Activated CD4-positive, alpha-beta T cell treated with anti-CD3 and anti-CD28 coated beads, Interleukin-10, Interleukin-2, amounts not matched to agents 100 ng/mL and 50 ng/mL, durations not matched to agents 16 hours and 8 hours (primary cell): ENCODE results near the gene RUNX3.

ENCODE experiments used
- DNase-seq: peaks from one replicate; pipeline ENCODE4 v3.0.0-alpha.2; 2020

Gene RUNX3

DNA sequence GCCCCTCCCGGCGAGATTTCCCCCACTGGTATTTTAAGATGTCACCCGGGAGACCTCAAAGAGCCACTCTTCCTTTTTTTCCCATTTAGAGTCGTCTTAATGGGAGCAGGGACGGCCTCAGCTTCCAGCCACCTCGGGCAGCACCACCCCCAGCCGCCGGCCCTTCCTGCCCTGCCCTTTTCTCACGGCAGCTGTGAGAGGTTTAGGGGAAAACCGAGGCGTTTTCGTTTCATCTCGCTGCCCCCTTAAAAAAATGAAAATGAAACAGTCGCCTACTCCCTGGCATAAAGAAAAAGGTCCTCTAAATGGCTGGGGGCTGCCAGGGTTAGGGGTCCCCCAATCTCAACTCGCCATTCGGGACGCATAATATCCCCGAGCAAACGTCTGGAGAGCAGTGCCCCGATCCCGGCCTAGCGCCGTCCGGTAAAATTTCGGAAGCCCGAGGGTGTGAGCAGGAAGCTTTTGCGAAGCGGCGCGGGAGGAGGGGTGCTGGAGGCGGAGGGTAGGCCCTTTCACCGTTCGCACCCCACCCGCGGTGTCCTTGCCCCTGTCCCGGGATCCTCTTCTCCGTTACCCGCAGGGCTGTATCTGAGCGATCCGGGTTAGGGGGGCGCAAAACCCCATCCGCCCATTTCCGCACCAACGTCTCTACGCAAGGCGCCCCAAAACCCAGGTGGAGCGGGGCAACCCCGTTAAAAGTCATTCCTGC lies 1.2 kb downstream of the RUNX3 start:
- DNase-seq = peak; percentile 59

DNA sequence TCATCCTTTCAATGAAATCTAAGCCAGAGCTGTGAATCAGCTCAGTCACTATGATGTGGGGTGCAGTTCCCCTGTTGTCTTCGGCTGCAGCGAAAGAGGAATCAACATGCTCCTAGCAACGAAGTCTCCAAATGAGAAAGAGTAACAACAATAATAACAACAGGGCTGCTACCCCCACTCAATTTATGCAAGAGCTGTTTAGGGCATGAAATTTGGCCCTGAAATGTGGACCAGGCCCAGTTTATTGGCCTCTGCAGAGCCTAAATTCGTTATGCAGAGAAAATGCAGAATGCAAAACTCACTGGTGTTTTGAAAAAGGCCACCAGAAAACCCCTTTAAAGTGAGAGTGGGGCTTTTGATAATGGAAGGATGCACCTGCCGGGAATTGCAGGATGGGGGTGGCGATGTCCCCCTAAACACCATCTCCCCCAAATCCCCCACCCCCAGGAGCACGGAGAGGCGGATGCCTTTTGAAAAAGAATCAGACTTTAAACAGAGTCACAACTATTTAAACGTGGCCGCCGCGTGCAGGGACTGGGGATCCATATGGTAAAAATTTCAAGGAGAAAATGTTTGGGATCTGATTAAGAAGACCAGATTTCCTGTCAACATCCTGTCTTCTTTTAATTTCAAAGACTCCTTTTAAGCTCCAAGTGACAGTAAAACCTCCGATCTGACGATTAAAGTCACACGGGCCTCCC lies 1.9 kb downstream of the RUNX3 start:
- DNase-seq = peak; percentile 45

DNA sequence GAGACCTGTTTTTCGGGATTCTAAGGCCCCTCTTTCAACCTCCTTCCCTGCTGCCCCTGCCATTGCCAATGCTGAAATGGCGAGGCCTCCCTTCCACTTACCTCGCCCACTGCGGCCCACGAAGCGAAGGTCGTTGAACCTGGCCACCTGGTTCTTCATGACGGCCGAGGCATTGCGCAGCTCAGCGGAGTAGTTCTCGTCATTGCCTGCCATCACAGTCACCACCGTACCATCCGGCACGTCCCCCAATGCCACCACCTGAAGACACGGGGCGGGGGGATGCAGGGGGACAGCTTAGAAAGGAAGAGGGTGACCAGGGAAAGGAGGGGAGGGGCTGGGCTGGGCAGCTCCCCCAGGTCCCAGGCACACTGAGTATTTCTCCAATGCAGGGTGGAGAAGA lies 2.6 kb downstream of the RUNX3 start:
- DNase-seq = no peak

DNA sequence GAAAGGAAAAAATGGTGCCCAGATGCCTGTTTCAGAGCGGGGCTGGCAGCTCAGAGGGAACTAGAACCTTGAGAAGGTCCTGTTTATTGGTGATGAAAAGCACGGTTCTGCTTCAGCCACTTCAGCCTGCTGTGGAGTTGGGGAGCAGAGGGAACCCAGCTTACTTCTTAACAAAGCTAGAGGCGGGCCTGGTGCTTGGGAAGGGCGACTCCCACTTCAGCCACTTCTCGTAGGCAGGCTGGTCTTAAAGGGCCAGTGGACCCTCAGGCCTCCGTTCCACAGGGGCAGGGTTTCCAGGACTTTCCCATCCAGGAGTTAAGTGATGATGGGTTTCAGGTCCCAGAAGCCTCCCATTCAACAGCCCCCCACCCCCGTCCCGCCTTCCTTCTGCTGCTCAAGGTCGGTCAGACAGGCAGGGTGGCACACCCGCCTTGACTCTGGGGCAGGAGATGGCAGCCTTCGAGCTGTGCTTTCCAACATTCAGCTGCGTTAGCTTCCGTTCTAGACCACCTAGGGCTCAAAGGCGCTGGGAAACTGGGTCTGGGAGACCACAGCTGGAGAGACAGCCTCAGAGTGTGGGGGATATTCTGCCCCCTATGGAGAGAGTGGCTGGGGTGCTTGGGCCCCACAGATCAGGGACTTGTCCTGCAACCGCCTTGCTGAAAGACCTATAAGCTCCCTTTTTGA lies 3.4 kb downstream of the RUNX3 start:
- peak; percentile 45 for DNase-seq

DNA sequence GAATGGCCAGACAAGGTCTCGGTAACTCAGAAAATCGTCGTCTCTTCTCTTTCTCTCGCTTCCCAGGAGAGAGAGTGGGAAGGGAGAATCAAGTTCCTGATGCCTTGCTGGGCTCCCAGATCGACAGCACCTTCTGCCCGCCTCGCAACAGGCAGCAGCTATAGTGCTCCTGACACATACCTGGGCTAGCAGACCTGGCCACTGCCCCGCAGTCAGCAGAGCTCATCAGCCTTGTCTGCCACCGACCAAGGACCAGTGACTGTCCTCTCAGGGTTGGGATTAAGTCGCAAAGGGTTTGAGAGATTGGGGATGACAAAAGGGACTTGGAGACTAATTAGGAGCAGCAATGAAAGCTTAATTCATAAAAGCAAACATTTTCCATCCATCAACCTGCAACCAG lies 4.1 kb downstream of the RUNX3 start:
- no peak for DNase-seq

DNA sequence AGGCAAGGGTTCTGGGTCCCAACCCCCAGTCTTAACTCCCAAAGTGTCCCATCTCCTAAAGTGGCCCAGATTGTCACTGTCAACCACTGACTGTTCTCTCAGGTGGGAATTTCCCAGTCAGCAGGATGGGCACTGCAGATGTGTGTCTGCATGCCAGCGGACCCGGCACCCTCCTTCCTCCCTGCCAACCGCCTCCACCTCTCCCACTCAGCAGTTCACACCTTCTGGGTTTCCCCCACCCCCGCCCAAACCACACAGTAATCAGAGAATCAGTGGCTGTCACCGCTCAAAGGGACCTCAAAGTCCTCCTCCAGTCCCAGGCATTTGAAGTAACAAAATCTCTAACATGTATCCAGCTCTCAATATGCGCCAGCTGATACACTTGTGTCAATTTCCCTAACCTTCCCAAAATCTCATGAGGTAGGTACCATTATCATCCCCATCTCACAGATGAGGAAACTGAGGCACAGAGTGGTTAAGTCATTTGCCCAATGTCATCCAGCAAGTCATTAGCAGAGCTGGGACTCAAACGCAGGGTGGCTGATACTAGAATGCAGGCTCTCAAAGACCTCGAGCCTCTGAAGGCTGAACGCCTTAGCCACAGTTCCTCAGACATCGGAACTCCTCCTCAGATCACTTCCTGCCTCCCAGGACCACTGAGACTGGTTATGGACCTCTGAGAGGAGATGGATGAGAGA lies 4.8 kb downstream of the RUNX3 start:
- DNase-seq = peak; percentile 91

DNA sequence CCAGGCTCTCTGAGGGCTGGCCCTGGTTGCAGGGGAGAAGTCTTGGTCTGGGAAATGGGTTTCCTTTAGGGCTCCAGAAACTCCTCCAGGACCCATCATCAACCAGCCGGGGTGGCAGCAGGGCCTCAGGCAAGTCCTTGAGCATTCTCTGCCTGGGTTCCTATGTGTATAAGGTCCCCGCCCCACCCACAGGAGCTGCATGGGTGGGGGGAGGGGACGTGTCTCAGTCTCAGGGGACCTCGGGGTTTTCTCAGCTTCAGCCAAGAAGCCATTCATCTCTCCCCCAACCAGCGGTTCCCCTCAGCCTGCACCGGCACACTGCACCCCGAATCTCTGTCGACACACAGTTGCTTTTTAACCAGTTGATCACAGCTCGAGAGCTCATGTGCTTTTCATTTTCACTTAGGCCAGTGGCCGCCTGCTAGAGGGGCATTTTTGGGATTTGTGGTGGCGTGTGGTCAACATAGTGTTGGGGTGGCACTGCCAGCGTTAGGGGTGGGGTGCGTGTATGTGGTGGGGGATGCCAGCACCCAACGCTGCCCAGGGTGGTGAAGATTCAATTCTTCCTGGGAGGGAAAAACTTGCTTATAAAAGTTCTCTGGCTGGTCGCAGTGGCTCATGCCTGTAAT lies 6.5 kb downstream of the RUNX3 start:
- DNase-seq = peak; percentile 68

DNA sequence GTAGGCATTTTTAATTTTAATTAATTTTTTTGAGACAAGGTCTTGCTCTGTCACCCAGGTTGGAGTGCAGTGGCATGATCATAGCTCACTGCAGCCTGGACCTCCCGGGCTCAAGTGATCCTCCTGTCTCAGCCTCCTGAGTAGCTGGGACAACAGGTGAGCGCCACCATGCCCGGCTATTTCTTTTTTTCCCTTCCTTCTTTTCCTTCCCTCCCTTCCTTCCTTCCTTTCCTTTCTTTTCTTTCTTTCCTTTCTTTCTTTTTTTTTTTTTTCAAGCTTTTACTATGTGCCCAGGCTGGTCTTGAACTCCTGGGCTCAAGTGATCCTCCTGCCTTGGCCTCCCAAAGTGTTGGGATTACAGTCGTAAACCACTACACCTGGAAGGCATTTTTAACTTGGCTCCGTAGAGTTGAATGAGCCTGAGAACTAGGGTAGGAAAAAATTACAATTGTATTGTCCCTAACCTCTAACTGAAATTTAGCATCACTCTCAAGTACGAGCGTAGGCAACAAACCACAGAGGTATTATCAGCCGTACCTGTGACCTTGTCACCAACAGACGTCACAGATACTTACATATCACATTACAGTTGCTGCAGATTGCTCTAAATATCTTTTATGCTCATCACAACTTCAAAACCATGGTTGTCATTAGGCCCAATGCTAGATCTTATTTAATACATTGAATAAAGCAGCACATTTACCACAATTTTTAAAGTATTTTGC lies 8.0 kb downstream of the RUNX3 start:
- DNase-seq = no peak

DNA sequence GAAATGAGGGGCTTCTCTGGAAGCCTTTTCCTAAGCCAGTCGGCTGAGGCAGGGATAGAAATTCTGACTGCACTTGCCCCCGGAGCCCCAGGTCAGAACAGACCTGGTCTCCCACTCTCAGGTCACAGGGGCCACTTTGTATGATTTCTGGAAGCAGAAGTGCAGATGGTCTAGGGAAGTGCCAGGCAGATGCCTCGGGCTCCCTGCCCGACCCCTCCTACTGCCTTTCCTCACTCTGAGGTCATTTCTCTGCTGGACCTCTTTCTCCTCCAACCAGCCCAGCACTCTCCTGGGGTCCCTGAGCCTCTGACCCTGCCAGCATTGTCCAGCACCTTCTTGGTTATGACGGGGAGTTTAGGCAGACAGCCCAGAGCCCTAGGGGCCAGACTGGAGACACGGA lies 8.7 kb downstream of the RUNX3 start:
- DNase-seq = no peak

DNA sequence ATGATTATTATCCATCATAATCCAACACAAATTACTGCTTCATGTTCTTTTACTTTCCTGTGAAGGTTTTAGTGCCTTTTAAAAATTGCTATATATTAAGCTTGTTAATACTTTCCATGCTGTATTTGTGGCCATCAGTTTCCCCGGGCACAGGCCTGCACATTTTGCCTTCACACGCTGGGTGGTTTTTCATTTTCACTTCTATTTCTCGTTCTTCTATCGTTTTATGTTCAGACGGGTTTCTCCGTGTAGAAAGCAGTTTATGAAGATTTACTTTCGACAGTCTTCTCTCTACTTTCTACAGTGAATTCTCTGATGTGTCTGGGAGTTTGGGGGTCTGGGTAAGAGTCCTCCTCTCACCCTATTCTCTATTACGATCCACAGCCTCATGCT lies 9.5 kb downstream of the RUNX3 start:
- peak; percentile 56 for DNase-seq

DNA sequence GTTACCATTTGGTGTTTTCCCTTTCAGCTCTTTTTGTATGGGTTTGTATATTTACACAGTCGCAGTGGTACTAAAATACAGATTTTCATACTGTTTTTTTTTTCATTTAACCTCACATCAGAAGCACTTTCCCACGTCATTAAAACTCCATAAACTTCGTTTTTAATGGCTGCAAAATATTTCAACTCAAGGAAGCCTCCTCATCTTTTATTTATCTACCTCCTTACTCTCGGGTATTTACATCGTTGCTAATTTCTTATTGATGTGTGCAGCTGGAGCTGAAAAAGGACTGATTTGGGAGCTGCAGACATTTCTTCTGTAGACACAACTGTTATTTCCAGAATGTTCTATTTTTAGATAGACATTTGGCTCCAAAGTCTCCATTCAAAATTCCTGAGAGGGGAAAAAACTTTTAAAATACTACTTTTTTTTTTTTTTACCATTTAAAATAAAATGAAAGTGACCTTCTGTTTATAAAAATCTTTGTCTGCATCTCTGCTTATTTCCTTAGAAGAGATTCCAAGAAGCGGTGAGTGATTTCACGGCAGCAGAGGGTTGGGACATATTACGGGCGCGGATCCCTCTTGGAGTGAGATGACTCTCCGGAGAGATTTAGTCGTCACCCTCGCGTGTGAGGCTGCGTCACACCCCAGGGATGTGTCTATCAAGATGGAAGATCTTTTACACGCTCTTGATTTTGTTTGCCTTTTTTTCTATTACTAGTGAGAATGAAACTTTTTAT lies 10.1 kb downstream of the RUNX3 start:
- peak; percentile 88 for DNase-seq

DNA sequence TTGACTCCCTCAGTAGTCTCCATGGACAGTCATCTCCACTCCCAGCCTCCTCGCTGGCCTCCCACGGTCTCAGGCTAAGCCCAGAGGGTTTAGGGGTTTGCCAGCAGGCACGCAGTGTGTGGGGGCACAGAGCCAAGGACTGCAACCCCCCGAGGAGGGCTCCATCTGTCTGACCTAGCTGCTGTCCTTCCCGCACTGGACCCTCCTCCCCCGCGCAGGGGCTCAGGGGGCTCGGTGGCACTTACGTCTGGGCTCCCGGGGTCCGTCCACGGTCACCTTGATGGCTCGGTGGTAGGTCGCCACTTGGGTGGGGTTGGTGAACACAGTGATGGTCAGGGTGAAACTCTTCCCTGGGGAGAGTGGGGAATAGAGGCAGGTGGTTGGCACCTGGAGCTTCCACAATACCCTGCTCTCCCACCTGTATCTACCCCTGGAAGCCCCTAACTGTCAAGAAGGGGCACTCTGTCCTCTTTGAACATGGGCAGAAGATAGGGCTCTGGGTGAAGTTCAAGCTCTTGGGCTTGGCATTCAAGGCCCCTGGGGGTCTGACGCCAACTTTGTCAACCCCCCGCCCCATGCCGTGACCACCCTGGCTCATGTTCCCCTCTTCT lies 11.0 kb downstream of the RUNX3 start:
- DNase-seq = no peak

DNA sequence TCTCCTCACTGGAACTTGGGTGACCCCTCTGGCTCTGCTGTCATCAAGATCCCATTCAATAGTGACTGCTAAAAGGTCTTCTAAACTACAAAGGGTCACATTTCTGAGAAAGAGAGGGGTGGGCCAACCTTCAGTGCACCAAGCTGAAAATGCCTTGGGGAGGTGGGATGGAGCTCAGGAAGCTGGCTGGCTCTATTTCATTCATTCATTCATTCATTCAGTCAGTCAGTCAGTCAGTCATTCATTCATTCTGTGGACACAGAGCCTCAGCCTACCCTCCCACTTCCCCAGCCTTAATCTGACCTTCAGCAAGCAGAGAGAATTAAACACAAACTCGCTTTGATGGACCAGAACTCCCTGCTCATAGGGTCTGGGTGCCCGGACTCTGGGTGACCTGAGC lies 11.7 kb downstream of the RUNX3 start:
- DNase-seq = no peak

DNA sequence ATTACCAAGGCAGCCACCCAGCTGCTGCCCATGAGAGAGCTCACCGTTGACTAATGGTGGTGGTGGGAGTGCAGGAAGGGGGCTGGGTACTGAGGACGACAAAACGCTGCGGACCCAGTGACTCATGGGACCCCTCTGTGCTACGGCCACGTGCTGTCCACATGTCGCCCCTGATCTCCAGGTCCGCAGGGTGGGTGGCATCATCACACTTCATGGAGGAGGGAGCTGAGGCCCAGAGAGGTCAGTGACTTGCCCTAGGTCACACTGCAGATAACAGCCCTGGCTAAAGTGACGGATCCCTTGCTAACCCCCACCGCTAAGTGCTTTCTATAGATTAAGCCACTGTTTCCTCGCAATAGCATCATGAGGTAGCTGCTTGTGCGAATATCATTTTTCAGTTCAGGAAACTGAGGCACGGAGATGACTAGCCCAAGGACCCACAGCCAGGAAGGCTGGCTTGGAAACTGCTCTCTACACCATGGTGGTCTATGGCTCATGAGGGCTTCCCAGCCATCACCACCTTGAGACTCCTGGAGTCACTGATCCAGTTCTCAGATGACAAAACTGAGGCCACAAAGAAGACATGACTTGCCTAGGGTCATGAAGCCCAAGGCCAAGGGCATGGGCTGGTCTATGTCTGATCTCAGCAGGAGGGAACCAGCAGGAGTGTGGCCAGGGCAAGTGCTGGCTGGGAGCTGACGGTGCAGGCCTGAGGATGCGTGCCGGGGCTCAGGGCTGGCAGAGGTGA lies 12.6 kb downstream of the RUNX3 start:
- no peak for DNase-seq

DNA sequence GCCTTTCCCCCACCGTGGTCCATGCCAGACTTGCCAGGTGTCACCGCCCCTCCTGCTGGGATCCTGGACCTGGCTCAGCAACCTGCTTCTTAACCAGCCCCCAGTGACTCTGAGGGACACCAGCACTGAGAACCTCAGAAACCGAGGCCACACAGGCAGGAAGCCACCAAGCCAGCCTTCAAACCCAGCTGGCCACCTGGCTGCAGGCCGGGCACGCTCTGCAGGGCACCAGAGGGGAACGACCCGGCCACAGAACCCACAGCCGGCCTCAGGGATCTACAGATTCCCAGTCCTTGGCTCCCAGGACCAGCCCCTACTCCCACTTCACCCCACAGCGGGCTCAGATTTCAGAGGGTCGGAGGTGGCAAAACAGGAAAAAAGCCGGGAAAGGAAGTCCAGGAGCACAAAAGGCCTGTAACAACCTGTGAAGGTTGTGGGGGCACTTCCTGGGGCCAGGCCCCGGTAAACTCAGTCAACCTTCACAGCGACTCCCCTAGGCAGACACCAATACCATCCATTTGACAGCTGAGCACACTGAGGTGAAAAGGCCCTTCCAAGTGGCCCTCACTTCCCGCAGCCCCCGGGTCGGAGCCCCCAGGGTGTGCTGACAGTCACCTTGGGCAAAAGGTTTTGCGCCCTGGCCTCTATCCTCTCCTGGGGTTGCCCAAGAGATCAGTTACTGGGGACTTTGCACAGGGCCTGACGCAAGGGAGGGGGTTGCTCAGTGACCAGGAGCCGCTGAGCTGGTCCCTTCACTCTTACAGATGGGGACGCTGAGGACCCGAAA lies 14.1 kb downstream of the RUNX3 start:
- no peak for DNase-seq

DNA sequence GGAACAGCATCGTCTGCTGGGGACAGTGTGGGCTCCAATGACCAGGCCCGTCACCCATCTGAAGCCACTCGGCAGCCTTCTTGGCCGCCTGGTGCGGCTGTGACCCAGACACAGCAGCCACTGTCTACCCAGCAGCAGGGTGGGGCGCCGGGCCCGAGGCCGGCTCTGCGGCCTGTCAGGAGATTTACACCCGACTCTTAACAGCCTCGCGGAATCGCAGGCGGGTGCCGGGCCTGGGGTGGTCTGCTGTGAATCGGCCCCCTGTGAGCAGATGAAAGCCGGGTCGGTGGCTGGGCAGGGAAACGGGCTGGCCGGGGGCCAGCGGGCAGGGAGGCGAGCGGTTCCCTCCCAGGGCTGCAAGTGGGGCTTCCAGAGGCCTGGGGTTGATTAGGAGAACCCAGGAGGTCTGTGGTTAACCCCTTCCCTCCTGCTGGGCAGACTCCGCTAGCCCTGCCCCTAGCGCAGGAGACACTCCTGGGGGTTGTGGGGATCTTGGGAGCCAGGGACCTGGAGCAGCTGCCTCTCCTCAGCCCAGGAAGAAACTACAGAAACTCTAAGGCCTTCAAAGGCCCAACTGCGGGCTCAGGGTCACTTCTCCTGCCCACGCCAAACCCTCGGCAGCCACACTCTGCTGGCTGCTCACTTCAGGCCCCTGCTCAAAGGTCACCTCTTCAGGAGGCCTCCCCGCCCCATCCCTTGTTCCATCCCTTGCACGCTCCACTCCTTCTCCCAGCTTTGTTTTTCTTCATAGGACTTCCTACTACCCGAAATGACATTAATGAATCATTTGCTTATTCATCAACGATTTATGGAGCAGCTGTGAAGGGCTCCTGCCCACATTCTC lies 15.6 kb downstream of the RUNX3 start:
- no peak for DNase-seq

DNA sequence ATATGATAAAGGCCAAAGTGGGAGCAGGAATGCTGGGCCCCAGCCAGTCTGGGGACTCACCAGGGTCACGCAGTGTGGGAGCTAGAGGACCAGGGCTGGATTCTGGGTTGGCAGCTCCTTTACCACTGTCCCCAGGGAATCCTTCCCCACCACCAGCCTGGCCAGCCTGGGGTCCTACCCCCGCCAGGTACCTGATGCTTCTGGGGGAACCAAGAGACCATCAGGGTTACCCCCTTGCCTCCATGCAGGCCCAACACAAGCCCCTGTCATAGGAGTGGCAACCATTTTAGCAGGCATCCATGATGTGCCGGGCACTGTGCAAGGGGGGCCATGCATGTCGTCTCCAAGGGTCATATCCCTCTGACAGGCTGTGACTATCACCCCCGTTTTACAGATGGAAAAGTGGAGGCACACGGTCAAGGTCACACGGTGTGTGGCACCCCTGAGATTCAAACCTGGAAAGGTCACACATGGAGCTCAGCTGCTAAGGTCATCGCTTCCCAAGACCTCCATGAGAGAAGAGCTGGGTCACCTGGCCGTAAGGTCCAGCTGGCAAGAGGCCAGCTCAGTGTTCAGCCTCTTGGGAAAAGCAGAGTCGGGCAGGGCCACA lies 16.4 kb downstream of the RUNX3 start:
- DNase-seq = no peak

DNA sequence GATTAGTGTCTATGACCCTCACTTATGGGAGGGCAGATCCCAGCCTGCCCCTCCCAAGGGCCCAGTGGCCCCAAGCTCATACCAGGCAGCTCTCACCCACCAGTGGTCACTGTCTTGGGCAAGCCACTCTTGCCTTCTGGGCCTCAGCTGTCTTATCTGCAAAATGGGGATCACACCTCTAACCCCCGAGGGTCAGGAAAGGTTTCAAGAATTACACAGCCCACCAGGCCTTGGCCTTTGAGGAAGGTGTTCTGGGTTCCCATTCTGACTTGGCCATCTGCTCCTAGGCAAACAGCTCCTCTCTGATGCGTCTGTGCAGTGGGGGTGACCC lies 16.8 kb downstream of the RUNX3 start:
- no peak for DNase-seq
